H9 (cell line): ENCODE measurements around the gene SCGB3A2. TPM values are rescaled to one million over a fixed set of nuclear protein-coding genes. Genes with fewer than 3 reads are reported as not detected.

ENCODE experiments used
- DNase-seq: peaks from one replicate; pipeline ENCODE4 v3.0.0-alpha.2; 2017
- H2AFZ ChIP-seq: one replicate; pipeline ENCODE4 v1.6.1; 2013; ENCODE audit warnings: mild to moderate bottlenecking, low read length, control low read depth, moderate library complexity
- H2AK5ac ChIP-seq: 2 replicates; pipeline ENCODE4 v1.6.1; 2013; ENCODE audit warnings: low read length, control low read depth, mixed read lengths; ENCODE audit not compliant: insufficient read length
- H2BK120ac ChIP-seq: one replicate; pipeline ENCODE4 v1.6.1; 2013; ENCODE audit warnings: low read depth, mild to moderate bottlenecking, low read length, control low read depth, inconsistent platforms; ENCODE audit not compliant: poor library complexity, severe bottlenecking
- H2BK12ac ChIP-seq: 2 replicates; pipeline ENCODE4 v1.6.1; 2013; ENCODE audit warnings: low read length, control low read depth, mixed read lengths, low read depth; ENCODE audit not compliant: insufficient read length
- H2BK15ac ChIP-seq: 2 replicates; pipeline ENCODE4 v1.6.1; 2013; ENCODE audit warnings: low read depth, low read length, control low read depth
- H2BK20ac ChIP-seq: one replicate; pipeline ENCODE4 v1.6.1; 2013; ENCODE audit warnings: low read depth, mild to moderate bottlenecking, low read length, control low read depth, inconsistent platforms; ENCODE audit not compliant: poor library complexity, severe bottlenecking
- H2BK5ac ChIP-seq: 2 replicates; pipeline ENCODE4 v1.6.1; 2013; ENCODE audit warnings: low read length, control low read depth, mixed read lengths; ENCODE audit not compliant: insufficient read length
- H3K14ac ChIP-seq: 2 replicates; pipeline ENCODE4 v1.6.1; 2013; ENCODE audit warnings: low read length, control low read depth; ENCODE audit not compliant: insufficient read depth
- H3K18ac ChIP-seq: 2 replicates; pipeline ENCODE4 v1.6.1; 2013; ENCODE audit warnings: low read depth, mild to moderate bottlenecking, mixed read lengths, low read length, control low read depth; ENCODE audit not compliant: insufficient read length
- H3K23ac ChIP-seq: 2 replicates; pipeline ENCODE4 v1.6.1; 2013; ENCODE audit warnings: low read length, control low read depth, mixed read lengths, low read depth; ENCODE audit not compliant: insufficient read length
- H3K23me2 ChIP-seq: 2 replicates; pipeline ENCODE4 v1.6.1; 2013; ENCODE audit warnings: low read depth, mild to moderate bottlenecking, mixed read lengths, low read length, control low read depth; ENCODE audit not compliant: insufficient read length, poor library complexity, severe bottlenecking
- H3K27ac ChIP-seq: 2 replicates; pipeline ENCODE4 v1.5.1; 2013; ENCODE audit warnings: low read length, control low read depth, mixed read lengths, low read depth; ENCODE audit not compliant: insufficient read length
- H3K27me3 ChIP-seq: 2 replicates; pipeline ENCODE4 v1.6.1; 2013; ENCODE audit warnings: low read length, control low read depth, inconsistent platforms; ENCODE audit not compliant: insufficient read depth
- H3K4ac ChIP-seq: 2 replicates; pipeline ENCODE4 v1.6.1; 2013; ENCODE audit warnings: low read depth, mild to moderate bottlenecking, control low read depth, inconsistent platforms, low read length, moderate library complexity
- H3K4me1 ChIP-seq: 2 replicates; pipeline ENCODE4 v1.6.1; 2013; ENCODE audit warnings: low read length, control low read depth, inconsistent platforms; ENCODE audit not compliant: insufficient read depth
- H3K4me2 ChIP-seq: 2 replicates; pipeline ENCODE4 v1.6.1; 2013; ENCODE audit warnings: low read length, control low read depth, mixed read lengths; ENCODE audit not compliant: insufficient read length, insufficient read depth
- H3K56ac ChIP-seq: 2 replicates; pipeline ENCODE4 v1.6.1; 2013; ENCODE audit warnings: low read depth, mild to moderate bottlenecking, mixed read lengths, low read length, control low read depth; ENCODE audit not compliant: insufficient read length
- H3K79me1 ChIP-seq: 2 replicates; pipeline ENCODE4 v1.6.1; 2013; ENCODE audit warnings: low read depth, mild to moderate bottlenecking, moderate library complexity, low read length, control low read depth, inconsistent platforms; ENCODE audit not compliant: insufficient read depth, poor library complexity, severe bottlenecking
- H3K79me2 ChIP-seq: 2 replicates; pipeline ENCODE4 v1.6.1; 2013; ENCODE audit warnings: low read length, control low read depth, inconsistent platforms; ENCODE audit not compliant: insufficient read depth
- H3K9ac ChIP-seq: 2 replicates; pipeline ENCODE4 v1.6.1; 2013; ENCODE audit warnings: low read length, control low read depth, mixed read lengths; ENCODE audit not compliant: insufficient read length; ENCODE audit errors: extremely low read depth
- H3K9me3 ChIP-seq: one replicate; pipeline ENCODE4 v1.6.1; 2013; ENCODE audit warnings: low read depth, low read length, inconsistent platforms; ENCODE audit not compliant: control insufficient read depth
- H3T11ph ChIP-seq: one replicate; pipeline ENCODE4 v1.6.1; 2013; ENCODE audit warnings: mild to moderate bottlenecking, low read length, control low read depth, inconsistent platforms
- H4K20me1 ChIP-seq: one replicate; pipeline ENCODE4 v1.6.1; 2013; ENCODE audit not compliant: control insufficient read depth, insufficient read length, insufficient read depth
- H4K5ac ChIP-seq: 2 replicates; pipeline ENCODE4 v1.6.1; 2013; ENCODE audit warnings: low read depth, mild to moderate bottlenecking, mixed read lengths, low read length, control low read depth; ENCODE audit not compliant: insufficient read length
- H4K8ac ChIP-seq: replicated peaks from 2 replicates; pipeline ENCODE4 v1.6.1; 2013; ENCODE audit warnings: low read length, control low read depth, mixed read lengths, low read depth; ENCODE audit not compliant: insufficient read length
- H4K91ac ChIP-seq: 2 replicates; pipeline ENCODE4 v1.6.1; 2013; ENCODE audit warnings: low read depth, mild to moderate bottlenecking, moderate library complexity, mixed read lengths, low read length, control low read depth; ENCODE audit not compliant: insufficient read length
- H3K27ac Mint-ChIP-seq, 3 experiments: 2 replicates in 2 of 3; 3 replicates in 1 of 3; pipeline ENCODE4 v1.8.0; 2020 to 2021; ENCODE audit warnings: mixed read lengths in 3 of 3, mild to moderate bottlenecking in 1 of 3, moderate library complexity in 1 of 3
- H3K27me3 Mint-ChIP-seq: 2 replicates; pipeline ENCODE4 v1.8.0; 2021; ENCODE audit warnings: low read depth, mild to moderate bottlenecking, moderate library complexity, mixed read lengths
- H3K36me3 Mint-ChIP-seq, 3 experiments: 2 replicates in 2 of 3; 3 replicates in 1 of 3; pipeline ENCODE4 v1.8.0; 2020 to 2021; ENCODE audit warnings: low read depth in 3 of 3, mixed read lengths in 3 of 3; ENCODE audit not compliant: insufficient read depth in 1 of 3
- H3K4me1 Mint-ChIP-seq, 2 experiments: 2 replicates each; pipeline ENCODE4 v1.8.0; 2020; ENCODE audit warnings: mixed read lengths in 2 of 2
- H3K4me3 Mint-ChIP-seq, 2 experiments: 2 replicates in 1 of 2; 3 replicates in 1 of 2; pipeline ENCODE4 v1.8.0; 2020 to 2021; ENCODE audit warnings: mild to moderate bottlenecking in 2 of 2, mixed read lengths in 2 of 2, moderate library complexity in 1 of 2
- H3K9me3 Mint-ChIP-seq, 2 experiments: 2 replicates in 1 of 2; 3 replicates in 1 of 2; pipeline ENCODE4 v1.8.0; 2020; ENCODE audit warnings: mild to moderate bottlenecking in 2 of 2, mixed read lengths in 2 of 2, moderate library complexity in 1 of 2
- total RNA-seq: library from RNA; stranded (reverse); gene quantifications from 2 replicates; pipeline ENCODE4 v1.2.1, GENCODE V29; 2021
- TF ChIP-seq, protein P1 (sequence below): fragments of 200-600 bp; sonication (generic); conservative IDR thresholded peaks from 3 replicates; pipeline ENCODE4 v1.8.0; 2021; ENCODE audit warnings: antibody characterized with exemption, mild to moderate bottlenecking

Gene SCGB3A2
- total RNA-seq, 1 experiment from 2014 or later = 66.0 TPM

DNA sequence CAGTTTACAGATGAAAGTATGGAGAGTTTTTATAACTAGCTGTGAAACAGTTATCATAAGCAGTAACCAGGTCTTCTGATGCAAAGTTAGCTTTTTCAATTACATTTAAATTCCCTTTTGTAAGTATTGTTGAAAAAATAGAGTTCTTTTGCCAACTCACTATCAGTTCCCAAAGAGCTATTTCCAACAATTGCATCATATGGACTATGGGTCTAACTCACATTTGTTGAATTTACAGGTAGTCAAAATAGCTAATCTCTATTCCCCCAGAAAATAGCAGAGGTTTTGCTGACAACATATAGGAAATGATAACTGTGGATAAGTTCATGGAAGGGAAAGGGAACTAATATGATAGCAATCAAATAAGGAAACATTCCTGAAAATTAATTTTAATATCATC, 48.5 kb upstream of the SCGB3A2 start:
- H3K4me2 ChIP-seq = no peak overlapping the region
- H4K91ac ChIP-seq = no peak overlapping the region
- H3K56ac ChIP-seq = no peak overlapping the region
- no peaks in the 10 kb centered on the region for H3K79me2 ChIP-seq
- H4K8ac ChIP-seq = no peak overlapping the region
- no peak overlapping the region for H3K18ac ChIP-seq
- no peaks in the 10 kb centered on the region for H3K36me3 Mint-ChIP-seq
- H4K20me1 ChIP-seq = no peaks in the 10 kb centered on the region
- no peak overlapping the region for H2AK5ac ChIP-seq
- no peak overlapping the region for H2BK120ac ChIP-seq
- no peak overlapping the region for H3K4me3 Mint-ChIP-seq
- no peak overlapping the region for H3K27ac Mint-ChIP-seq
- no peaks in the 10 kb centered on the region for H3K79me1 ChIP-seq
- no peak overlapping the region for H4K5ac ChIP-seq
- no peak overlapping the region for H2BK20ac ChIP-seq
- H3K9me3 Mint-ChIP-seq = no peaks in the 10 kb centered on the region
- no peaks in the 10 kb centered on the region for H3K27me3 ChIP-seq
- no peak overlapping the region for H3K9ac ChIP-seq
- H3K4me1 Mint-ChIP-seq = no peaks in the 10 kb centered on the region
- no peak overlapping the region for H3K23ac ChIP-seq
- no peak overlapping the region for H2BK12ac ChIP-seq
- H3K4me1 ChIP-seq = no peaks in the 10 kb centered on the region
- no peaks in the 10 kb centered on the region for H3K9me3 ChIP-seq
- H3K4ac ChIP-seq = no peak overlapping the region
- no peak for DNase-seq
- no peak overlapping the region for H2AFZ ChIP-seq
- TF ChIP-seq, protein P1, sequence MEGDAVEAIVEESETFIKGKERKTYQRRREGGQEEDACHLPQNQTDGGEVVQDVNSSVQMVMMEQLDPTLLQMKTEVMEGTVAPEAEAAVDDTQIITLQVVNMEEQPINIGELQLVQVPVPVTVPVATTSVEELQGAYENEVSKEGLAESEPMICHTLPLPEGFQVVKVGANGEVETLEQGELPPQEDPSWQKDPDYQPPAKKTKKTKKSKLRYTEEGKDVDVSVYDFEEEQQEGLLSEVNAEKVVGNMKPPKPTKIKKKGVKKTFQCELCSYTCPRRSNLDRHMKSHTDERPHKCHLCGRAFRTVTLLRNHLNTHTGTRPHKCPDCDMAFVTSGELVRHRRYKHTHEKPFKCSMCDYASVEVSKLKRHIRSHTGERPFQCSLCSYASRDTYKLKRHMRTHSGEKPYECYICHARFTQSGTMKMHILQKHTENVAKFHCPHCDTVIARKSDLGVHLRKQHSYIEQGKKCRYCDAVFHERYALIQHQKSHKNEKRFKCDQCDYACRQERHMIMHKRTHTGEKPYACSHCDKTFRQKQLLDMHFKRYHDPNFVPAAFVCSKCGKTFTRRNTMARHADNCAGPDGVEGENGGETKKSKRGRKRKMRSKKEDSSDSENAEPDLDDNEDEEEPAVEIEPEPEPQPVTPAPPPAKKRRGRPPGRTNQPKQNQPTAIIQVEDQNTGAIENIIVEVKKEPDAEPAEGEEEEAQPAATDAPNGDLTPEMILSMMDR = no peak
- no peak overlapping the region for H3K27ac ChIP-seq
- no peak overlapping the region for H2BK15ac ChIP-seq
- H3K23me2 ChIP-seq = no peaks in the 10 kb centered on the region
- H3T11ph ChIP-seq = no peak overlapping the region
- no peak overlapping the region for H2BK5ac ChIP-seq
- no peak overlapping the region for H3K14ac ChIP-seq
- H3K27me3 Mint-ChIP-seq = no peaks in the 10 kb centered on the region
